IMR-90 (cell line): ENCODE results near the gene MTCL1. TPM values are rescaled to one million over a fixed set of nuclear protein-coding genes. Genes with fewer than 3 reads are reported as not detected.
A peak's percentile ranks its signal among the peaks of the same experiment; 100 is the strongest.

Source experiments
- ATAC-seq: fragments of 200-7000 bp; cut with Tn5 transposase; 2 replicates; pipeline ENCODE4 v1.9.1; 2020; ENCODE audit warnings: low read depth, mild to moderate bottlenecking, moderate library complexity
- BruUV-seq: library from RNA; stranded (reverse); fragments of 400-500 nt; replicated peaks from 2 replicates; lab custom pipeline; 2021; lab: Mats Ljungman, UMichigan
- CTCF ChIA-PET: fragments of 300-600 bp; formaldehyde crosslinking; extraction: SDS; loops from one replicate; lab custom pipeline; 2021; ENCODE audit warnings: antibody characterized with exemption; lab: Yijun Ruan, JAX
- POLR2A ChIA-PET: fragments of 300-600 bp; sonication (Branson Sonifier 250); formaldehyde crosslinking; loops from one replicate; lab custom pipeline; 2022; ENCODE audit warnings: antibody characterized with exemption; ENCODE audit not compliant: unreplicated experiment; lab: Charles Lee
- DNase-seq: peaks from one replicate; pipeline ENCODE4 v3.0.0; 2013
- H2AFZ ChIP-seq: replicated peaks from 2 replicates; pipeline ENCODE3; 2013; ENCODE audit warnings: low read length, mild to moderate bottlenecking; ENCODE audit not compliant: poor library complexity
- H2AK5ac ChIP-seq: 2 replicates; pipeline ENCODE4 v1.6.1; 2013; ENCODE audit warnings: low read depth, low read length, inconsistent platforms
- H2AK9ac ChIP-seq: replicated peaks from 2 replicates; pipeline ENCODE3; 2013; ENCODE audit warnings: mild to moderate bottlenecking, low read depth, low read length, moderate library complexity; ENCODE audit not compliant: poor library complexity
- H2BK120ac ChIP-seq: 2 replicates; pipeline ENCODE4 v1.6.1; 2013; ENCODE audit warnings: low read depth, low read length, inconsistent platforms
- H2BK15ac ChIP-seq: 3 replicates; pipeline ENCODE4 v1.6.1; 2013; ENCODE audit warnings: low read depth, low read length, inconsistent platforms
- H2BK20ac ChIP-seq: 2 replicates; pipeline ENCODE4 v1.6.1; 2013; ENCODE audit warnings: low read depth, mild to moderate bottlenecking, inconsistent platforms, low read length, moderate library complexity
- H2BK5ac ChIP-seq: 2 replicates; pipeline ENCODE4 v1.6.1; 2013; ENCODE audit warnings: mild to moderate bottlenecking, low read depth, low read length, inconsistent platforms; ENCODE audit not compliant: poor library complexity, severe bottlenecking
- H3K14ac ChIP-seq: replicated peaks from 2 replicates; pipeline ENCODE4 v1.6.1; 2013; ENCODE audit warnings: low read depth, low read length, inconsistent platforms
- H3K18ac ChIP-seq: 2 replicates; pipeline ENCODE4 v1.6.1; 2013; ENCODE audit warnings: low read depth, low read length, control low read depth
- H3K23ac ChIP-seq: 2 replicates; pipeline ENCODE4 v1.6.1; 2013; ENCODE audit warnings: low read depth, low read length, inconsistent platforms
- H3K27ac ChIP-seq: 2 replicates; pipeline ENCODE4 v1.5.1; 2013; ENCODE audit warnings: mild to moderate bottlenecking, control low read depth, low read length; ENCODE audit not compliant: insufficient read depth
- H3K27me3 ChIP-seq: 2 replicates; pipeline ENCODE4 v1.6.1; 2013; ENCODE audit warnings: low read length; ENCODE audit not compliant: control insufficient read depth, insufficient read depth
- H3K36me3 ChIP-seq: 2 replicates; pipeline ENCODE4 v1.6.1; 2013; ENCODE audit warnings: low read length, mixed read lengths; ENCODE audit not compliant: control insufficient read depth, insufficient read depth
- H3K4ac ChIP-seq: 2 replicates; pipeline ENCODE4 v1.6.1; 2013; ENCODE audit warnings: low read depth, low read length, inconsistent platforms
- H3K4me1 ChIP-seq: 2 replicates; pipeline ENCODE4 v1.6.1; 2013; ENCODE audit warnings: low read length, mixed read lengths; ENCODE audit not compliant: control insufficient read depth, insufficient read depth
- H3K4me2 ChIP-seq: 2 replicates; pipeline ENCODE4 v1.6.1; 2013; ENCODE audit warnings: low read depth, mild to moderate bottlenecking, control low read depth, low read length, moderate library complexity
- H3K4me3 ChIP-seq: 2 replicates; pipeline ENCODE4 v1.5.1; 2013; ENCODE audit warnings: low read depth, mild to moderate bottlenecking, control low read depth, low read length, moderate library complexity; ENCODE audit not compliant: insufficient read depth
- H3K56ac ChIP-seq: 2 replicates; pipeline ENCODE4 v1.6.1; 2013; ENCODE audit warnings: low read length, inconsistent platforms; ENCODE audit not compliant: insufficient read depth; ENCODE audit errors: extremely low read depth
- H3K79me1 ChIP-seq, 2 experiments: 2 replicates each; pipeline ENCODE4 v1.6.1; 2013; ENCODE audit warnings: low read length in 2 of 2, inconsistent platforms in 1 of 2, low read depth in 1 of 2
- H3K9ac ChIP-seq: 2 replicates; pipeline ENCODE4 v1.6.1; 2013; ENCODE audit warnings: low read depth, low read length, control low read depth
- H3K9me1 ChIP-seq: 2 replicates; pipeline ENCODE4 v1.6.1; 2013; ENCODE audit warnings: low read length, inconsistent platforms; ENCODE audit not compliant: insufficient read depth
- H3K9me3 ChIP-seq: 2 replicates; pipeline ENCODE4 v1.6.1; 2013; ENCODE audit warnings: low read length; ENCODE audit not compliant: control insufficient read depth, insufficient read depth
- H4K20me1 ChIP-seq: 2 replicates; pipeline ENCODE4 v1.6.1; 2013; ENCODE audit warnings: low read length, inconsistent platforms; ENCODE audit not compliant: insufficient read depth
- H4K5ac ChIP-seq: 2 replicates; pipeline ENCODE4 v1.6.1; 2013; ENCODE audit warnings: mild to moderate bottlenecking, low read depth, low read length, control low read depth
- H4K8ac ChIP-seq, 2 experiments: 2 replicates each; pipeline ENCODE4 v1.6.1; 2013; ENCODE audit warnings: low read depth in 2 of 2, low read length in 2 of 2, control low read depth in 1 of 2, inconsistent platforms in 1 of 2
- H4K91ac ChIP-seq: 2 replicates; pipeline ENCODE4 v1.6.1; 2013; ENCODE audit warnings: low read depth, low read length, inconsistent platforms; ENCODE audit not compliant: insufficient read depth
- RAD21 ChIP-seq: IDR thresholded peaks from 2 replicates; pipeline ENCODE4 v1.6.1; 2012; ENCODE audit warnings: low read length, improper control_type of control experiment
- WGBS, 2 experiments: methylation state at CpG; one replicate each; pipeline versions ENCODE4 v1.1.5 to v1.1.7; 2013; ENCODE audit warnings: missing lambda C conversion rate in 2 of 2; ENCODE audit not compliant: insufficient read length in 1 of 2; ENCODE audit errors: extremely low coverage in 2 of 2; 5-methylcytosine and 5-hydroxymethylcytosine counted together
- dilution Hi-C: fragments of 300-500 bp; cut with HindIII; formaldehyde crosslinking; loops from one replicate; pipeline ENCODE4 v1.14.3; 2018; ENCODE audit warnings: low sequenced_read_pairs; ENCODE audit not compliant: unreplicated experiment
- in situ Hi-C: fragments of 300-500 bp; cut with MboI; formaldehyde crosslinking; loops from 3 replicates; pipeline ENCODE4 v1.14.3; 2019; ENCODE audit warnings: low sequenced_read_pairs, inconsistent platforms, mixed read lengths
- intact Hi-C: fragments of 100-400 bp; cut with micrococcal nuclease; formaldehyde crosslinking; loops from 2 replicates; pipeline ENCODE4 v1.10.0; 2022
- polyA plus RNA-seq, 3 experiments: library from polyadenylated mRNA; depleted of rRNA; stranded (reverse); fragments of >200 nt; gene quantifications; 2 replicates each; pipeline ENCODE4 v1.2.3, GENCODE V29; 2012; ENCODE audit warnings: low replicate concordance in 1 of 3
- total RNA-seq: library from RNA; depleted of rRNA; stranded (reverse); fragments of >200 nt; gene quantifications from 2 replicates; pipeline ENCODE4 v1.2.3, GENCODE V29; 2012

The MTCL1 gene
- total and polyA plus RNA-seq, 2 of the 4 experiments (the other 2 are of a cell fraction) = 29.0 to 45.3 TPM

DNA sequence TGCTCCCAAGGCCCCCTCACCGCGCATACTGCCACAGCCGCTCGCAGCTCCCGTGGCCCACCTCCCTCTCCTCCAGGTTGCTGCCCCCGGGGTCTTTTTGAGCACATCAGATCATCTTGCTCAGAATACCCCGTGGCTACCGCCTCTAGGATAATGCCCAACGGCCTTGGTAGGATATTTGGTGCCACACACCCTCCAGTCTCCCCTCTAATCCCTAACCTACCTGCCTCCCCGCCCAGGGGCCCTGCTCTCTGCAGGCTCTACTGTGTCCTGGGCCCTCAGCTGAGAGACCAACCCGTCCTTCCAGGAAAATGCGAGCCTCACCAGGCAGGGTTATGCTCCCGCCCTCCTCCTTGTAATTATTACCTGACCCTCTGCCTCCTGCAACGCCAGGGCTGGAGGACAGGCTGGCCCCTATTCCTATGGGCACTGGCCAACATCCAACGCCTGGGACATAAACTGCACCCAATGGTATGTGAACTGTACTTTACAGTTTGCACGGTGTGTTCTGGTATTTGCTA lies 1.5 kb upstream of the MTCL1 start:
- Histone ChIP-seq H3K36me3 (peaks cover 8% of the 10 kb centered on the region), H3K9me1 (peaks cover 21% of the 10 kb centered on the region), H3K79me1 (peaks cover 0 to 44% of the 10 kb centered on the region in 2 experiments; a peak in 2 of 4 replicates), H4K8ac (peak overlapping the region; percentile 58 to 92), H3K27me3 (no peaks in the 10 kb centered on the region), H3K9me3 (no peaks in the 10 kb centered on the region), H4K20me1 (peaks cover 24% of the 10 kb centered on the region), H2AFZ (peak overlapping the region; percentile 97), H2BK120ac (peak overlapping the region; percentile 96), H3K4me1 (peaks cover 23% of the 10 kb centered on the region), H4K5ac (peak overlapping the region; percentile 15), H3K27ac (peak overlapping the region; percentile 91), H3K18ac (peak overlapping the region; percentile 7), H3K56ac (peak overlapping the region; percentile 74; the same call in 1 of the 2 replicates), H2BK20ac (peak overlapping the region; percentile 67), H3K4me3 (no peak overlapping the region), H2AK9ac (peak overlapping the region; percentile 93), H3K4ac (peak overlapping the region; percentile 96), H3K14ac (peak overlapping the region; percentile 98), H4K91ac (peak overlapping the region; percentile 62; the same call in 1 of the 2 replicates), H3K23ac (peak overlapping the region; percentile 96), H2BK15ac (peak overlapping the region; percentile 60; the same call in 2 of the 3 replicates), H3K9ac (peak overlapping the region; percentile 62), H3K4me2 (peak overlapping the region; percentile 75), H2BK5ac (peak overlapping the region; percentile 88), H2AK5ac (peak overlapping the region; percentile 77)
- intact Hi-C loops (no loop called here), in situ Hi-C loops (loop anchor here (5.0 kb wide), 1 partner anchor 278 kb away; no protein-coding TSS in a partner anchor), dilution Hi-C loops (no loop called here)
- POLR2A ChIA-PET = no interaction called here
- CTCF ChIA-PET = interaction anchor here (1.1 kb wide), 1 partner anchor 284 kb away, joined by 5 read pairs; no protein-coding TSS in a partner anchor
- TF ChIP-seq RAD21 = no peak
- no peak for DNase-seq
- 76% methylated on average over 8 of the region's 16 CpGs; no CpG with 5 or more reads in 1 of the 2 experiments for WGBS, 2 experiments
- no peak for ATAC-seq
- BruUV-seq = no TSS peak
